Mammary epithelial cell (primary cell): ENCODE measurements around the gene GPR137.

Experiments
- EZH2 ChIP-seq: IDR thresholded peaks from 2 replicates; pipeline ENCODE4 v1.6.1; 2012; ENCODE audit warnings: low read length, inconsistent platforms, borderline replicate concordance
- TF ChIP-seq, protein P1 (sequence below), 2 donors: IDR thresholded peaks in 1 of 2; conservative IDR thresholded peaks in 1 of 2; 2 replicates each; pipeline ENCODE4 v1.5.1; 2011 to 2012; ENCODE audit warnings: inconsistent platforms in 2 of 2, low read length in 2 of 2, mild to moderate bottlenecking in 2 of 2, control low read depth in 1 of 2, low read depth in 1 of 2; ENCODE audit not compliant: insufficient read depth in 1 of 2; ENCODE audit errors: extremely low read depth in 1 of 2

DNA sequence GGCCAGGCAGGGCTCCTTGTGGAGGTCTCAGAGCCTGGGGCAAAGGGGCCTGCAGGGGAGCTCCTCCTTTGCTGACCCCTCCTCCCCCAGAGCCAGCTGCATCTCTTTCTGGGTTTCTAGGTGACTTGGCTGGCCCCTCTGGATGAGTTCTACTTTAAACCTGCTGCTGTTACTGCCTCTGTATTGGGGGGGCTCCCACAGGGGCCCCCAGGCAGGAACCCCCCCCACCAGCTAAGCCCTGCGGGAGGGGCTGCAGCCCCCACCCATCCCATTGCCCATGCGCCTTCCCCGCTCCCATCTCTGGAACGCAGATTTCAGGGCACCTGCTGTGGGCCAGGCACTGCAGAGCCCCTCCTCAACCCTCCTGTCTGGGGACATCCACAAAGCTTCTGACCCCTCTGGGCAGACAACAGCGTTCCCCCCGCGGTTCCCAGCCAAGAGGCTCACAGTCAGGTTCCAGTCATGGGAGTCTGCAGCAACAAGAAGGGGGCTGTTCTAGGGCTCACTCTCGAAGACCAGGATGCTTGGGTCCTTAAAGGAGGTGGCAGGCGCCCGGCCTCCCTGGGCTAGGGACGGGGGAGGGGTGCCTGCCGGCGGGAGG is 35.1 kb upstream of the GPR137 start:
- TF ChIP-seq, protein P1, sequence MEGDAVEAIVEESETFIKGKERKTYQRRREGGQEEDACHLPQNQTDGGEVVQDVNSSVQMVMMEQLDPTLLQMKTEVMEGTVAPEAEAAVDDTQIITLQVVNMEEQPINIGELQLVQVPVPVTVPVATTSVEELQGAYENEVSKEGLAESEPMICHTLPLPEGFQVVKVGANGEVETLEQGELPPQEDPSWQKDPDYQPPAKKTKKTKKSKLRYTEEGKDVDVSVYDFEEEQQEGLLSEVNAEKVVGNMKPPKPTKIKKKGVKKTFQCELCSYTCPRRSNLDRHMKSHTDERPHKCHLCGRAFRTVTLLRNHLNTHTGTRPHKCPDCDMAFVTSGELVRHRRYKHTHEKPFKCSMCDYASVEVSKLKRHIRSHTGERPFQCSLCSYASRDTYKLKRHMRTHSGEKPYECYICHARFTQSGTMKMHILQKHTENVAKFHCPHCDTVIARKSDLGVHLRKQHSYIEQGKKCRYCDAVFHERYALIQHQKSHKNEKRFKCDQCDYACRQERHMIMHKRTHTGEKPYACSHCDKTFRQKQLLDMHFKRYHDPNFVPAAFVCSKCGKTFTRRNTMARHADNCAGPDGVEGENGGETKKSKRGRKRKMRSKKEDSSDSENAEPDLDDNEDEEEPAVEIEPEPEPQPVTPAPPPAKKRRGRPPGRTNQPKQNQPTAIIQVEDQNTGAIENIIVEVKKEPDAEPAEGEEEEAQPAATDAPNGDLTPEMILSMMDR (conservative IDR thresholded peaks at IDR 0.05 in 1 of 2, IDR thresholded peaks at IDR 0.05 in 1 of 2; ENCODE audit: extremely low read depth in 1 of 2, insufficient read depth in 1 of 2, low read depth in 1 of 2, low read length in 2 of 2): no peak
- no peak for TF ChIP-seq EZH2
